Central memory CD8-positive, alpha-beta T cell (primary cell): ENCODE data around the gene CHMP6.
"Not testable (repeated sequence)": the region's sequence is repeated elsewhere in the genome, so short reads cannot be mapped to it uniquely, and the experiment has no call there.

ENCODE experiments used
- ATAC-seq: fragments of 150-1000 bp; cut with Tn5 transposase; replicated peaks from 2 replicates; pipeline ENCODE4 v1.10.0; 2022; ENCODE audit warnings: mild to moderate bottlenecking, moderate FRiP score, moderate number of reproducible peaks; ENCODE audit not compliant: poor library complexity, severe bottlenecking; ENCODE audit errors: extremely low read depth
- DNase-seq, 2 donors: peaks; one replicate each; pipeline ENCODE4 v3.0.0; 2021; ENCODE audit warnings: low spot score in 2 of 2
- H3K27ac Mint-ChIP-seq: one replicate; pipeline ENCODE4 v1.8.0; 2022; ENCODE audit warnings: low read depth, mild to moderate bottlenecking, moderate library complexity, mixed read lengths
- H3K27me3 Mint-ChIP-seq: one replicate; pipeline ENCODE4 v1.8.0; 2022; ENCODE audit warnings: mixed read lengths
- H3K36me3 Mint-ChIP-seq: one replicate; pipeline ENCODE4 v1.8.0; 2022; ENCODE audit warnings: mild to moderate bottlenecking, moderate library complexity, mixed read lengths; ENCODE audit not compliant: insufficient read depth
- H3K4me1 Mint-ChIP-seq: one replicate; pipeline ENCODE4 v1.8.0; 2022; ENCODE audit warnings: mixed read lengths
- H3K4me3 Mint-ChIP-seq: one replicate; pipeline ENCODE4 v1.8.0; 2022; ENCODE audit warnings: mild to moderate bottlenecking, moderate library complexity, mixed read lengths
- H3K9me3 Mint-ChIP-seq: one replicate; pipeline ENCODE4 v1.8.0; 2022; ENCODE audit warnings: mixed read lengths

CHMP6 gene

DNA sequence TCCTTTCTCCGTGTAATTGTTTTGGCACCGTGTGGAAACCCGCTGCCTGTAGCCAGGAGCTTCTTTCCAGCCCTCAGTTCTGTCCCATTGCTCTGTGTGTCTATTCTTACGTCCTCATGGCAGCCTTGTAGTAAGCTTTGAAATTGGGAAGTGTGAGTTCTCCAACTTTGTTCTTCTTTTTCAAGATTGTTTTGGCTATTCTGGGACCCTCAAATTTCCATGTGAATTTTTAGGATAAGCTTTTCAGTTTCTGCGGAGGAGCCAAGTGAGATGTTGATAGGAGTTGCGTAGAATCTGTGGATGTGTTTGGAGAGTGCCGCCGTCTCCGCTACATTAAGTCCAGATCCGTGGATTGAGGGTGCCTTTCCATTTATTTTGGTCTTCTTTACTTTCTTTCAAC is 15.2 kb downstream of the CHMP6 start:
- ATAC-seq (no peak), DNase-seq (no peak)
- no peak overlapping the region for H3K27ac Mint-ChIP-seq
- H3K36me3 Mint-ChIP-seq: no peaks in the 10 kb centered on the region
- H3K27me3 Mint-ChIP-seq: peaks cover 25% of the 10 kb centered on the region
- H3K4me3 Mint-ChIP-seq: no peak overlapping the region
- H3K4me1 Mint-ChIP-seq: peaks cover 11% of the 10 kb centered on the region
- H3K9me3 Mint-ChIP-seq: no peaks in the 10 kb centered on the region

DNA sequence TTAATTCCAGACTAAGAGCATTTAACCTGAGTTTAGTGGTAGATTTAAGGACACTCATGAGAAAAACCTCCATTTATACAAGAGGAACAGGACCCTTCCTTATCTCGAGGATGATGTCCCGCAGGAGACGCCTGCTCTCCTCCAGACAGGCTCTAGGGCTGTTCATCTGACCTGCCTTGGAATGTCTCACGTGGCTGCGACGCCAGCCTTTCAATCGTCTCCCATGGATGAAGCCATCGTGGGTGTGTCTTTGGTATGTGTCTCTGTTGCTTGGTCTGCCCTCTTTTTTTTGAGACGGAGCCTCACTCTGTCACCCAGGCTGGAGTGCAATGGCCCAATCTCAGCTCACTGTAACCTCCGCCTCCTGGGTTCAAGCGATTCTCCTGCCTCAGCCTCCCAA is 16.5 kb downstream of the CHMP6 start:
- Mint-ChIP-seq H3K4me1 (peaks cover 11% of the 10 kb centered on the region), H3K27me3 (peaks cover 25% of the 10 kb centered on the region), H3K9me3 (no peaks in the 10 kb centered on the region), H3K4me3 (no peak overlapping the region), H3K27ac (no peak overlapping the region), H3K36me3 (no peaks in the 10 kb centered on the region)
- DNase-seq (no peak), ATAC-seq (no peak)

DNA sequence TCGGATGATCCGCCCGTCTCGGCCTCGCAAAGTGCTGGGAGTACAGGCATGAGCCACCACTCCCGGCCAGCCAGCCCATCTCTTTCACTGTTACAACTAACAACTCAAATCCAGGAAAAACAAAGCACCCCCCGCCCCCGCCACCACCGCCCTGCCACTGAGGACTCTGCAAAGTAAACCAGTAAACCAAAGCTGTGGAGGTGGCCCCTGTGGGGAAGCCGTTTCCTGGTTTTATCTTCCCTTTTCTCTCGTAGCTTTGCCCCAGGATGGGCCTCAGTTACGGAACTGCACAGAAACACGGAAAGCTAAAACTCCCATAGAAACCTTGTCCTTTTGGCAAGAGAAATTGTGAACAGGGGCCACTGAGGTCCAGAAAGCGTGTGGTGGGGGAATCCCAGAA is 17.5 kb downstream of the CHMP6 start:
- DNase-seq (no peak), ATAC-seq (no peak)
- peaks cover 25% of the 10 kb centered on the region for H3K27me3 Mint-ChIP-seq
- H3K27ac Mint-ChIP-seq: no peak overlapping the region
- H3K36me3 Mint-ChIP-seq: no peaks in the 10 kb centered on the region
- no peak overlapping the region for H3K4me3 Mint-ChIP-seq
- H3K4me1 Mint-ChIP-seq: peaks cover 6% of the 10 kb centered on the region
- no peaks in the 10 kb centered on the region for H3K9me3 Mint-ChIP-seq

DNA sequence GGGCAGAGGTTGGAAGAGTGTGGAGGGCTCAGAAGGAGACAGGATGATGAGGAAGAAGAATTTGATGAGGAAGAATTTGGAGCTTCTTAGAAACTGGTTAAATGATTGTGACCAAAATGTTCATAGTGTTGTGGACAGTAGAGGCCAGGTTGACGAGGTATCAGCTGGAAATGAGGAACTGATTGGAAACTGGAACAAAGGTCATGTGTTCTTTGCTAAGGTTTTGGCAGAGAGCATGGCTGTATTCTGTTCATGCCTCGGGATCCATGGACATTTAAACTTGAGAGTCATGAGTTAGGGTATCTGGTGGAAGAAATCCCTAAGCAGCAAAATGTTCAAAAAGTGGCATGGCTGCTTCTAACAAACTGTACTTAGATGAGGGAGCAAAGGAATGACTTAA is 19.3 kb downstream of the CHMP6 start:
- ATAC-seq: no peak
- Mint-ChIP-seq H3K27me3 (peaks cover 14% of the 10 kb centered on the region), H3K36me3 (no peaks in the 10 kb centered on the region)

DNA sequence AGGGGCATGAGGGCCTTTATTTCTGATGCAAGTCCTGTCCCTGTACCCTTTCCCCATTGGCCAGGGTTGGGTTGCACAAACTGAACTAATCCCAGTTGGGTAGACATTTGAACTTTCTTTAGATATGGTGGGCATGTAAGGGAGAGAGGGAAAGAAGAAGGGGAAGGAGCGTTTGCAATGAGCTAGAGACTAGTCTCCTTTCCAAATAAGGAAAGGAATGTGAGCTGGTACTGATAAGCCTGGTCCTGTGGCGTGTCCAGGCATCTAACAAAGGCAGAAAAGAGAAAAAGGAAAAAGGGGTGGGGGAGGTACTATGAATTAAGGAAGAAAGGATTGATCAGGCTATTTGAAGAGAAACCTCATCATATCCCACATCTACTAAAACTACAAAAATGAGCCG is 20.3 kb downstream of the CHMP6 start:
- Mint-ChIP-seq H3K27me3 (peaks cover 4% of the 10 kb centered on the region), H3K27ac (no peak overlapping the region), H3K4me1 (no peaks in the 10 kb centered on the region), H3K4me3 (no peak overlapping the region), H3K9me3 (no peaks in the 10 kb centered on the region), H3K36me3 (no peaks in the 10 kb centered on the region)
- ATAC-seq (no peak), DNase-seq (no peak)

More for the DNA sequence above, 19.3 kb downstream of the CHMP6 start:
- no peak overlapping the region for H3K4me3 Mint-ChIP-seq
- H3K27ac Mint-ChIP-seq: no peak overlapping the region
- no peak for DNase-seq
- H3K4me1 Mint-ChIP-seq: no peaks in the 10 kb centered on the region
- no peaks in the 10 kb centered on the region for H3K9me3 Mint-ChIP-seq

DNA sequence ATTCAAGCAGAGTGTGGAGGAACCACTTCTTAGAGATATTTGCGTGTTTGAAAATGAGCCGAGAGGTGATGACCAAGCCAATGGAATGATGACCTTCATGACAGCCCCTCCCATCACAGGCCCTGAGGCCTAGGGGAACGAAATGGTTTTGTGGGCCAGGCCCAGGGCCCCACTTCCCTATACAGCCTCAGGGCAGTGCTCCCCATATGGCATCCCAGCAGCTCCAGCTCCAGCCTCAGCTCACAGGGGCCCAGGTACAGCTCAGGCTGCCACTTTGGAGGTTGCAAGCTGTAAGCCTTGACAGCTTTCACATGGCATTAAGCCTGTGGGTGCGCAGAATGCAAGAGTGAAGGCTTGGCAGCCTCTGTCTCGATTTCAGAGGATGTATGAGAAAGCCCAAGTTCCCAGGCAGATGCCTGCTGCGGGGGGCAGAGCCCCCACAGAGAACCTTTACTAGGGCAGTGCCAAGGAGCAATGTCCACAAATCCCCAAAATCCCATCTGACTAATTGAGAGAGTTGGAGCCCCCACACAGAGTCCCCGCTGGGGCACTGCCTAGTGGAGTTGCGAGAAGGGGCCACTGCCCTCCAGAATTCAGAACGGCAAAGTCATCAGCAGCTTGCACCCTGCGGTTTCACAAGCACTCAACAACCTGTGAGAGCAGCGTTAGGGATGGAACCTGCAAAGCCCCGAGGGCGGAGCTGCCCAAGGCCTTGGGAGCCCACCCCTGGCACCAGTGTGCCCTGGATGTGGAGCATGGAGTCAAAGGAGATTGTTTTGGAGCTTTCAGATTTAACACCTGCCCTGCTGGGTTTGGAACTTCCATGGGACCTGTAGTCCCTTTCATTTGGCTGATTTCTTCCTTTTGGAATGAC is 21.2 kb downstream of the CHMP6 start:
- Mint-ChIP-seq H3K27me3 (no peaks in the 10 kb centered on the region), H3K27ac (no peak overlapping the region), H3K36me3 (no peaks in the 10 kb centered on the region), H3K4me3 (no peak overlapping the region), H3K4me1 (peaks cover 2% of the 10 kb centered on the region), H3K9me3 (no peaks in the 10 kb centered on the region)
- ATAC-seq: no peak
- DNase-seq: no peak

DNA sequence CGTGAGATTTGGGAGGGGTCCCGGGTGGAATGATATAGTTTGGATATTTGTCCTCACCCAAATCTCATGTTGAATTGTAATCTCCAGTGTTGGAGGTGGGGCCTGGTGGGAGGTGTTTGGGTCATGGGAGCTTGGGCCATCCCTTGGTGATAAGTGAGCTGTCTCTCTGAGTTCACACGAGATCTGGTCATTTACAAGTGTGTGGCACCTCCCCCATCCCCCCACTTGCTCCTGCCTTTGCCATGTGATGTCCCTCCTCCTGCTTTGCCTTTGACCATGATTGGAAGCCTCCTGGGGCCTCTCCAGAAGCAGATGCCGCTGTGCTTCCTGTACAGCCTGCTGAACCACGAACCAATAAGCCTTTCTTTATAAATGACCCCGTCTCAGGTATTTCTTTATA is 22.0 kb downstream of the CHMP6 start:
- peaks cover 11% of the 10 kb centered on the region for H3K4me1 Mint-ChIP-seq
- ATAC-seq (no peak), DNase-seq (no peak)
- H3K27ac Mint-ChIP-seq: no peak overlapping the region
- no peaks in the 10 kb centered on the region for H3K36me3 Mint-ChIP-seq
- H3K27me3 Mint-ChIP-seq: no peaks in the 10 kb centered on the region
- H3K4me3 Mint-ChIP-seq: no peak overlapping the region
- H3K9me3 Mint-ChIP-seq: no peaks in the 10 kb centered on the region

DNA sequence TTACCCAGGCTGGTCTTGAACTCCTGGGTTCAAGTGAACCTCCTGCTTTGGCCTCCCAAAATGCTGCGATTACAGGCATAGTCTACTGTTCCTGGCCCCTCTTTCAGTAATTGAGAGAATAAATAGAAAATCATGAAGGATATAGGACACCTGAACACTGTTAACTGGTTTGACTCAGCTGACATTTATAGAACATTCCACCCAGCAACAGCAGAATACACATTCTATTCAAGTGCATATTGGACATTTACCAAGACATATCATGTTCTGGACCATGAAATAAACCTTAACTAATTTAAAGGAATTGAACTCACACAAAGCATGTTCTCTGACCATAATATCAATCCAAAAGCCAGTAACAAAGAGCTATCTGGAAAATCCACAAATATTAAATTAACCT is 23.5 kb downstream of the CHMP6 start:
- Mint-ChIP-seq H3K4me3 (no peak overlapping the region), H3K27ac (peak overlapping the region; percentile 69), H3K4me1 (peaks cover 20% of the 10 kb centered on the region), H3K27me3 (no peaks in the 10 kb centered on the region), H3K36me3 (peaks cover 2% of the 10 kb centered on the region), H3K9me3 (no peaks in the 10 kb centered on the region)
- no peak for DNase-seq
- ATAC-seq: no peak

DNA sequence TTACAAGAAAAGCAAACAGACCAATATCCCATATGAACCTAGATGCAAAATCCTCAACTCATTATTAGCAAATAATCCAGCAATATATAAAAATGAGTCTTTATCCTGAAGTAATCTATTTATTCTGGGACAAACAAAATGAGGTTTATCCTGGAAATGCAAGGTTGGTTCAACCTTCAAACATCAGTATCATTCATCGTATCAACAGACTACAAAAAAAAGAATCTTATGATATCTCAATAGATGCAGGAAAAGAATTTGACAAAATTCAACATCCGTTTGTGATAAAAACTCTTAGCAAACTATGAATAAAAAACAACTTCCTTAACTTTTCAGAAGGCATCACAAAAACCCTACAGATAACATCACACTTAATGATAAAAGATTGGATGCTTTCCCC is 24.9 kb downstream of the CHMP6 start:
- ATAC-seq (no peak), DNase-seq (no peak)
- no peaks in the 10 kb centered on the region for H3K9me3 Mint-ChIP-seq
- peaks cover 2% of the 10 kb centered on the region for H3K36me3 Mint-ChIP-seq
- H3K4me1 Mint-ChIP-seq: peaks cover 20% of the 10 kb centered on the region
- H3K4me3 Mint-ChIP-seq: no peak overlapping the region
- H3K27me3 Mint-ChIP-seq: no peaks in the 10 kb centered on the region
- peak overlapping the region; percentile 29 for H3K27ac Mint-ChIP-seq

DNA sequence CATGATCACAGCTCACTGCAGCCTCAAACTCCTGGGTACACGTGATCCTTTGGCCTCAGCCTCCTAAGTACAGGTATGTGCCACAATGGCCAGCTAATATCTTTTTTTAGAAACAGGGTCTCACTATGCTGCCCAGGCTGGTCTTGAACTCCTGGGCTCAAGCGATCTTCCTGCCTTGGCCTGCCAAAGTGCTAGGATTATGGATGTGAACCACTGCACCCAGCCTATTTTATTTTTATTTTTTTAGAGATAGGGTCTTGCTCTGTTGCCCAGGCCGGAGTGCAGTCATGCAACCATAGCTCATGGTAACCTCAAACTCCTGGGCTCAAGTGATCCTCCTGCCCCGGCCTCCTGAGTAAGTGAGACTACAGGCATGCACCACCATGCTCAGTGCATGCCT is 25.7 kb downstream of the CHMP6 start:
- ATAC-seq, DNase-seq, H3K27me3 Mint-ChIP-seq, H3K27ac Mint-ChIP-seq, H3K36me3 Mint-ChIP-seq, H3K9me3 Mint-ChIP-seq, H3K4me3 Mint-ChIP-seq: not testable (repeated sequence)
- H3K4me1 Mint-ChIP-seq: peaks cover 20% of the 10 kb centered on the region

DNA sequence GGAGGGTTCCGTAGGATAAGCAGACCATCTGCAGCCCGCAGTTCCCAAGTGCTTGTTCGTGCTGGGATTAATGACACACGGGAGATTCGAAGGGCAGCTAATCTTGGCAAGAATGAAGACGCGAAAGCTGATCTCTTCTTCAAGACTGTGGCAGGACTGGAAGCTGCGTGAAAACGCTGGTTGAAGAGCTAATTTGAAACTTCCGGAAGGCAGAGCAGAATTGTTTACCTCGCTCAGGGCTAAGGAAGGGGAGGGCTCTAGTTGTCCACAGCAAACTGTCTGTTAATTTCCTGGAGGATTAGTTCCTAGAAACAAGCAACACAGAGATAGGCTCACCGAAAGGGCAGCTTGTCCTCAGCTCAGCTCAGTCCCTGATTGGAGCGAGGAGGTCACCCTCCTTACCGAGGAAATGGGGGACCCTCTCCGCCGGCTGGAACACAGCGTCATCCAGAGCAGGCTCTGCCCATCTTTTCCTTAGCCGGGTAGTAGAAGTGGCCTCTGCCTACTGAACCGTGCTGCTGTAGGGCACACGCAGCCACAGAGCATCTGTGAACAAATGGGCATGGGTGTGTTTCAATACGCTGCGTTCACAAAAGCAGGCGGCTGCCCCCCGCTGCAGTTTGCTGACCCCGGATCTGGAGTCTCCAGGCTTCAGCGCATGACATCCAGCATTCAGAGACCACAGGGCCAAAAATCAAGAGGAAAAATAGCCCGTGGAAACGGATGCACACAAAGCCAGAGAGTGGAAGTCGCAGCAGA is 26.6 kb downstream of the CHMP6 start:
- H3K4me3 Mint-ChIP-seq: peak overlapping the region; percentile 75
- peaks cover 5% of the 10 kb centered on the region for H3K36me3 Mint-ChIP-seq
- no peaks in the 10 kb centered on the region for H3K27me3 Mint-ChIP-seq
- ATAC-seq (peak; percentile 88), DNase-seq (no peak)
- H3K9me3 Mint-ChIP-seq: no peaks in the 10 kb centered on the region
- H3K27ac Mint-ChIP-seq: peak overlapping the region; percentile 90
- H3K4me1 Mint-ChIP-seq: peaks cover 20% of the 10 kb centered on the region

DNA sequence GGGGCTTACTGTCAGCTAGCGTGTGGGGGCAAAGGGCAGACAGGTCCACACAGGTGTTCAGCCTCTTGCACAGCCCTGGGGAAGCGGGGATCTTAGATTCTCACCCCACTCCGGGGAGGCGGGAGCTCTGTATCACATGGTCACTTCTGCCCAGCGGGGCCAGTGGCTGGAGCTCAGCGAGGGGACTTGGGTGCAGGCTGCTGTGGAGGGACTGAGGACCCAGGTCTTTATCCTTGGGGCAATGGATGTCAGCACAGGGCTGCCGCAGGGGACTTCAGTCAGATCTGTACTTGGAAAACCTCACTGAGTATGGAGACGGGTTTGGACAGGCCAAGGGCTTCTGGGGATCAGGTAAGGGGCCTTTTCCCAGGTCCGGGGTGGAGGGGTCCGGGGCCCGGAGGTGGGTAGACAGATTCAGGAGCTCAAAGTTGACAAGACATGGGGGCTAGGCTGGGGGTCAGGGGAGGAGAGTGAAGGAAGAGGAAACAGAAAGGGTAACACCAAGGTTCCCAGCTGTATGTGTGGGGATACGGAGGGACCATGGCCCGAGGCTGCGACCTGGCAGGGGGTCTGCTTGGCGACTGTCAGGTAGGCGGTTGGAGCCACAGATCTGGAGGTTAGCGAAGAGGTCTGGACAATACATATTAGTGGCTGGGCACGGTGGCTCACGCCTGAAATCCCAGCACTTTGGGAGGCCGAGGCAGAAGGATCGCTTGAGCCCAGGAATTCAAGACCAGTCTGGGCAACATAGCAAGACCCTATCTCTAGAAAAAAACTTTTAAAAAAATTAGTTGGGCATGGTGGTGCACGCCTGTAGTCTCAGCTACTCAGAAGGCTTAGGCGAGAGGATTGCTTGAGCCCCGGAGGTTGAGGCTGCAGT is 28.2 kb downstream of the CHMP6 start:
- Mint-ChIP-seq H3K27me3 (no peaks in the 10 kb centered on the region), H3K4me1 (peaks cover 26% of the 10 kb centered on the region), H3K4me3 (peak overlapping the region; percentile 16), H3K36me3 (peaks cover 5% of the 10 kb centered on the region), H3K27ac (no peak overlapping the region), H3K9me3 (no peaks in the 10 kb centered on the region)
- DNase-seq (no peak), ATAC-seq (no peak)
